OCI-LY3 (cell line): ENCODE data around the gene TLR9.
A peak's percentile ranks its signal among the peaks of the same experiment; 100 is the strongest.

Experiments used
- H2AFZ ChIP-seq: fragments of 200-600, 300-600 bp; shearing (Covaris generic); 2 replicates; pipeline ENCODE4 v1.6.0; 2014; ENCODE audit warnings: antibody characterized with exemption, low read depth, low read length
- H3K27ac ChIP-seq: fragments of 200-600, 300-600 bp; sonication (generic); 2 replicates; pipeline ENCODE4 v1.5.1; 2014; ENCODE audit warnings: mild to moderate bottlenecking, low read length, moderate library complexity, mixed read lengths
- H3K27me3 ChIP-seq: fragments of 200-600, 300-600 bp; sonication (generic); 2 replicates; pipeline ENCODE4 v1.6.1; 2014; ENCODE audit warnings: low read depth, low read length, mixed read lengths
- H3K36me3 ChIP-seq: fragments of 200-600, 300-600 bp; sonication (generic); replicated peaks from 2 replicates; pipeline ENCODE3; 2014; ENCODE audit warnings: low read depth, low read length, mixed read lengths
- H3K4me1 ChIP-seq: fragments of 300-600, 200-600 bp; sonication (generic); 2 replicates; pipeline ENCODE4 v1.6.1; 2014; ENCODE audit warnings: low read length, mixed read lengths
- H3K4me2 ChIP-seq: fragments of 200-600, 300-600 bp; sonication (generic); 2 replicates; pipeline ENCODE4 v1.6.1; 2014; ENCODE audit warnings: low read length, mixed read lengths
- H3K4me3 ChIP-seq: fragments of 300-600, 200-600 bp; sonication (generic); 2 replicates; pipeline ENCODE4 v1.5.1; 2014; ENCODE audit warnings: antibody characterized with exemption, mild to moderate bottlenecking, low read length, moderate library complexity
- H3K79me2 ChIP-seq: fragments of 300-600, 200-600 bp; shearing (Covaris generic); 2 replicates; pipeline ENCODE4 v1.6.1; 2014; ENCODE audit warnings: mild to moderate bottlenecking, low read length, mixed read lengths
- H3K9ac ChIP-seq: fragments of 300-600, 200-600 bp; shearing (Covaris generic); 2 replicates; pipeline ENCODE4 v1.6.0; 2014; ENCODE audit warnings: mild to moderate bottlenecking, low read length, moderate library complexity
- H3K9me3 ChIP-seq: fragments of 200-600, 300-600 bp; shearing (Covaris generic); 2 replicates; pipeline ENCODE4 v1.6.1; 2014; ENCODE audit warnings: low read length, mixed read lengths; ENCODE audit not compliant: insufficient read depth
- H4K20me1 ChIP-seq: fragments of 200-600, 300-600 bp; sonication (generic); 2 replicates; pipeline ENCODE4 v1.6.1; 2016; ENCODE audit warnings: low read length, mixed read lengths; ENCODE audit not compliant: insufficient read depth
- EZH2phosphoT487 ChIP-seq: fragments of 200-600 bp; shearing (Covaris generic); IDR thresholded peaks from 2 replicates; pipeline ENCODE4 v1.6.1; 2018; ENCODE audit warnings: antibody characterized with exemption, mixed run types, low read depth
- TF ChIP-seq, protein P1 (sequence below): fragments of 200-600, 300-600 bp; sonication (generic); IDR thresholded peaks from 2 replicates; pipeline ENCODE4 v1.5.1; 2014; ENCODE audit warnings: antibody characterized with exemption, low read length, low read depth

The TLR9 gene

DNA sequence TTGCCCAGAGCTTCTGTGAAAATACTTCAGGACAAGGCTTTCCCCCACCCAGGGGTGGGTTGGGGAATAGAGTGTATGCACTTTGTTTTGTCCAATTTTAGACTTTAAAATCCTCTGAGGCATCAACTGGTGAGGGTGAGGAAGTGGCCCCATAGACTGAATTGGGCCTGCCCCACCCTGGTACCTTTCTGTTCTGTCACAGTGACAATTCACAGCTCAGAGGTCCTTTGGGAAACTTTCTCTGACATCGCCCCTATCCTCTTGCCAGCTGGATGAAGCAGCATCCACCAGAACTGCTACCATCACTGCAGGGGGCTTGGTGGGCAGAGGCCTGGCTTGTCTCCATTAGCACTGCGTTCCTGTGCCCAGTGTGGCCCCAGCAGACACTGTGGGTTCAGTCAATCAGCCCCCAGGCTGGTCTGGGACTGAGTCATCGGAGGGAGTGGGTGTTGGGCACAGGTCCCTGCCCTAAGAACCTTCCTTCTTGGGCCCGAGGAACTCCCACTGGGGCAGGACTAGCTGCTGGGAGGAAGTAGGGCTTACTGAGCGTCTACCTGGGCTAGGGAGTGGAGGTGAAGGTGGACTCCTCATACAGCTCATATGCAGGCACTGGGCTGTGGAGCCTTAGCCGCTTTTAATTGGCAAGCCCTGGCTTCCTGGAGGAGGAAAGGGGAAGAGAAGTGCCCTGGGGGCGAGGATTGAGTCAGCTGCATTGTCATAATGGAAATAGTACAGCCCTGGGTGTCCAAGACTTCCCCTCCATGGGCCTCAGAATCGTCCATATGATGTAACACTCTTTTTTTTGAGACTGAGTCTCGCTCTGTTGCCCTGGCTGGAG lies 18.6 kb upstream of the TLR9 start:
- Histone ChIP-seq H3K36me3 (peaks cover 11% of the 10 kb centered on the region), H4K20me1 (0 out of 2 replicates have a peak, but pooled peaks cover under 1% of the 10 kb centered on the region), H3K27me3 (no peaks in the 10 kb centered on the region), H3K9me3 (0 out of 2 replicates have a peak, but pooled peaks cover 4% of the 10 kb centered on the region), H3K27ac (peak overlapping the region; percentile 87), H3K9ac (peak overlapping the region; percentile 68; the same call in 1 of the 2 replicates), H2AFZ (no peak overlapping the region), H3K4me1 (peaks cover 60% of the 10 kb centered on the region), H3K4me2 (peak overlapping the region; percentile 85), H3K79me2 (peaks cover 12% of the 10 kb centered on the region), H3K4me3 (peak overlapping the region; percentile 79)
- TF ChIP-seq, protein P1, sequence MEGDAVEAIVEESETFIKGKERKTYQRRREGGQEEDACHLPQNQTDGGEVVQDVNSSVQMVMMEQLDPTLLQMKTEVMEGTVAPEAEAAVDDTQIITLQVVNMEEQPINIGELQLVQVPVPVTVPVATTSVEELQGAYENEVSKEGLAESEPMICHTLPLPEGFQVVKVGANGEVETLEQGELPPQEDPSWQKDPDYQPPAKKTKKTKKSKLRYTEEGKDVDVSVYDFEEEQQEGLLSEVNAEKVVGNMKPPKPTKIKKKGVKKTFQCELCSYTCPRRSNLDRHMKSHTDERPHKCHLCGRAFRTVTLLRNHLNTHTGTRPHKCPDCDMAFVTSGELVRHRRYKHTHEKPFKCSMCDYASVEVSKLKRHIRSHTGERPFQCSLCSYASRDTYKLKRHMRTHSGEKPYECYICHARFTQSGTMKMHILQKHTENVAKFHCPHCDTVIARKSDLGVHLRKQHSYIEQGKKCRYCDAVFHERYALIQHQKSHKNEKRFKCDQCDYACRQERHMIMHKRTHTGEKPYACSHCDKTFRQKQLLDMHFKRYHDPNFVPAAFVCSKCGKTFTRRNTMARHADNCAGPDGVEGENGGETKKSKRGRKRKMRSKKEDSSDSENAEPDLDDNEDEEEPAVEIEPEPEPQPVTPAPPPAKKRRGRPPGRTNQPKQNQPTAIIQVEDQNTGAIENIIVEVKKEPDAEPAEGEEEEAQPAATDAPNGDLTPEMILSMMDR = no peak
- TF ChIP-seq EZH2phosphoT487 = no peak

DNA sequence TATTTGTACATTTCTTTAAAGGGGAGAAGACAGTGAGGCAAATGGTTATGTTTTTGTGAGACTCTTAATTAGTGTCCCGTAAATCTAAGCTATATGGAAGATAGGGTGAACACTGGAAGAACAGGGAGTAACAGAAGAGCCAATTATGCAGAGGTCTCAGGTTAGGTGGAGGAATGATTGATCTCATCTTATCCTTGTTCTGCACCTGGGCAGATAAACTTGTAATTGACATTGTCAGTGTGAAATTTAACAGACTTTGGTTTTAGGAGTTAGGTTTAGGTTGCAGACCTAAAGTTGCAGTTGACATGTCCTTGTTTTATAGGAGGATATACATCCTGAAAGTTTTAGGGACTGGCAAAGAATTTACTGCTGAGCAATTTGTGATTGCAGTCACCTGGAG lies 16.6 kb upstream of the TLR9 start:
- 0 out of 2 replicates have a peak, but pooled peaks cover 4% of the 10 kb centered on the region for H3K9me3 ChIP-seq
- H4K20me1 ChIP-seq = no peaks in the 10 kb centered on the region
- H3K36me3 ChIP-seq = peaks cover 7% of the 10 kb centered on the region
- no peaks in the 10 kb centered on the region for H3K27me3 ChIP-seq
- H3K4me2 ChIP-seq = no peak overlapping the region
- H2AFZ ChIP-seq = no peak overlapping the region
- TF ChIP-seq, protein P1 = no peak
- TF ChIP-seq EZH2phosphoT487 = no peak
- H3K4me3 ChIP-seq = no peak overlapping the region
- H3K9ac ChIP-seq = no peak overlapping the region
- H3K79me2 ChIP-seq = peaks cover 24% of the 10 kb centered on the region
- H3K4me1 ChIP-seq = peaks cover 59% of the 10 kb centered on the region
- H3K27ac ChIP-seq = no peak overlapping the region

DNA sequence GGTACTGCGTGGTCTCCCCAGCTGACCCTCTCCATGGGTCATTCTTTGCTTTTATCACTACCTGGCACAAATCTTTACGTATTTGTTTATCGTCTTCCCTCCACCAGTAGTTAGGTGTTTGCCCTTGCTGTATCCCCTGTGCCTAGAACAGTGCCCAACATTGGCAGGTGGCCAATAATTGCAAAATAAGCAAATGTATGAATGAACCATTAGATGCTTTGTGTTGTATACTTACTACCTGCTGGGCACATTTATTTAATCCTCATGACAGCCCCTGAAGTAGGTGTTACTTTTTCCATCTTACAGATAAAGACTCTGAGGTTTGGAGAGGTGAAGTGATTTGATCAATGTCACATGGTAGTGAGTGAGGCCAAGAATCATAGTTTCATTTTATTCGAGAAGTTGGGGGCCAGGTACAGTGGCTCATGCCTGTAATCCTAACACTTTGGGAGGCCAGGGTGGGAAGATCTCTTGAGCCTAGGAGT lies 15.5 kb upstream of the TLR9 start:
- Histone ChIP-seq H3K27ac (peak overlapping the region; percentile 57), H3K9ac (no peak overlapping the region), H3K27me3 (no peaks in the 10 kb centered on the region), H2AFZ (no peak overlapping the region), H3K79me2 (peaks cover 24% of the 10 kb centered on the region), H3K4me3 (no peak overlapping the region; the same call in 1 of the 2 replicates), H3K9me3 (0 out of 2 replicates have a peak, but pooled peaks cover 4% of the 10 kb centered on the region), H3K4me2 (peak overlapping the region; percentile 77), H4K20me1 (no peaks in the 10 kb centered on the region), H3K36me3 (peaks cover 7% of the 10 kb centered on the region), H3K4me1 (peaks cover 48% of the 10 kb centered on the region)
- TF ChIP-seq, protein P1 = no peak
- no peak for TF ChIP-seq EZH2phosphoT487

- Histone ChIP-seq H3K9ac (peak overlapping the region; percentile 88), H3K27ac (peak overlapping the region; percentile 57), H3K4me2 (peak overlapping the region; percentile 77), H2AFZ (no peak overlapping the region), H3K4me1 (peaks cover 45% of the 10 kb centered on the region), H3K9me3 (0 out of 2 replicates have a peak, but pooled peaks cover 4% of the 10 kb centered on the region), H4K20me1 (no peaks in the 10 kb centered on the region), H3K4me3 (peak overlapping the region; percentile 87), H3K79me2 (peaks cover 24% of the 10 kb centered on the region), H3K27me3 (no peaks in the 10 kb centered on the region), H3K36me3 (peaks cover 7% of the 10 kb centered on the region)
- TF ChIP-seq EZH2phosphoT487 = no peak
- TF ChIP-seq, protein P1 = peak; percentile 29; the same call in 1 of the 2 replicates
Observed at GRCh38 chr3:52240059-52240885, 14.8 kb upstream of the TLR9 start.
